T-helper 1 cell treated with Interleukin-12 subunit alpha and Interleukin-12 subunit beta and Interleukin-4 antibody, amounts not matched to agents 30 μg/mL and 1 μg/mL, for 36 hours (primary cell): ENCODE measurements around the gene SPOCK1.
"Not testable (repeated sequence)": the region's sequence is repeated elsewhere in the genome, so short reads cannot be mapped to it uniquely, and the experiment has no call there.

Source experiments
- H3K27ac Mint-ChIP-seq: one replicate; pipeline ENCODE4 v1.8.0; 2021; ENCODE audit warnings: mild to moderate bottlenecking, mixed read lengths
- H3K27me3 Mint-ChIP-seq: one replicate; pipeline ENCODE4 v1.8.0; 2021; ENCODE audit warnings: low read depth, mixed read lengths
- H3K36me3 Mint-ChIP-seq: one replicate; pipeline ENCODE4 v1.8.0; 2021; ENCODE audit warnings: low read depth, mixed read lengths
- H3K4me1 Mint-ChIP-seq: one replicate; pipeline ENCODE4 v1.8.0; 2021; ENCODE audit warnings: low read depth, mixed read lengths
- H3K4me3 Mint-ChIP-seq: one replicate; pipeline ENCODE4 v1.8.0; 2021; ENCODE audit warnings: mild to moderate bottlenecking, moderate library complexity, mixed read lengths
- H3K9me3 Mint-ChIP-seq: one replicate; pipeline ENCODE4 v1.8.0; 2021; ENCODE audit warnings: mixed read lengths

Gene SPOCK1

DNA sequence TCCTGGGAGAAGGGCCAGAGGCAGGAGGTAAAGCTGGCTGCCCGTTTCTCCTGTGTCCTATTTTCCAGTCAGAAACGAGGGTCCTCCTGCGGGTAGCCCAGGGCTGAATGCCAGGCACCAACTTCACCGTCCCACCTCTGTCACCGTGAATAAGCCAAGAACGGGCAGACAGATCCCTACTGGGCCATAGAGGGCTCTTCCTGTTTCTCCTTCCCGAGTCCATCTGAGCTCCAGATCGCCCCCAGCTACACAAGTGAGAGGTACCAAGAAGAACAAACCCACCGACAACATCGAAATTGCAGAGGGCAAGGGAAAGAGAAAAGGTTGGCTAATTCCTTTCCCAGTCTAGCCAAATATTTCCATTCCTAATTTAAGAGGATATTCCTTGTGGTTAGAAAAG is 93.7 kb downstream of the SPOCK1 start:
- no peak overlapping the region for H3K27ac Mint-ChIP-seq
- H3K27me3 Mint-ChIP-seq: no peaks in the 10 kb centered on the region
- H3K4me3 Mint-ChIP-seq: no peak overlapping the region
- H3K4me1 Mint-ChIP-seq: no peaks in the 10 kb centered on the region
- H3K9me3 Mint-ChIP-seq: no peaks in the 10 kb centered on the region
- H3K36me3 Mint-ChIP-seq: no peaks in the 10 kb centered on the region

DNA sequence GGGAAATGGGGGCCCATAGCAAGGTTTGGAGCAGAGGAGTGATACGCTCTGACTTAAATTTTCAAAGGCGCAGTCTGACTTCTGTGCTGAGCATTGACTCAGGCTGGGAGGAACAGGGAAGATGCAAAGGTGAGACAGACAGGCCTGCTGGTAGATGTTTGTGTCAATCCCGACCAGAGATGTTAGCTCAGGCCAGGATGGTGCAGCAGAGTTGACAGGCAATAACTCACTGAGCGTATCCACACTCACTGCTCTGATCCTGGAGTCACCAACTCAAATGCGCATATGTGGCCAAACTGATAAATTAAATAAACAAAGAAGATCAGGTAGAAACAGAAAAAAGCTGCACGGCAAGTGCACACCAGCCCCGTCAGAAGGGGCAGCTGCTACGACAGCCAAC is 95.3 kb downstream of the SPOCK1 start:
- no peak overlapping the region for H3K27ac Mint-ChIP-seq
- H3K9me3 Mint-ChIP-seq: no peaks in the 10 kb centered on the region
- no peak overlapping the region for H3K4me3 Mint-ChIP-seq
- no peaks in the 10 kb centered on the region for H3K27me3 Mint-ChIP-seq
- H3K36me3 Mint-ChIP-seq: no peaks in the 10 kb centered on the region
- no peaks in the 10 kb centered on the region for H3K4me1 Mint-ChIP-seq

DNA sequence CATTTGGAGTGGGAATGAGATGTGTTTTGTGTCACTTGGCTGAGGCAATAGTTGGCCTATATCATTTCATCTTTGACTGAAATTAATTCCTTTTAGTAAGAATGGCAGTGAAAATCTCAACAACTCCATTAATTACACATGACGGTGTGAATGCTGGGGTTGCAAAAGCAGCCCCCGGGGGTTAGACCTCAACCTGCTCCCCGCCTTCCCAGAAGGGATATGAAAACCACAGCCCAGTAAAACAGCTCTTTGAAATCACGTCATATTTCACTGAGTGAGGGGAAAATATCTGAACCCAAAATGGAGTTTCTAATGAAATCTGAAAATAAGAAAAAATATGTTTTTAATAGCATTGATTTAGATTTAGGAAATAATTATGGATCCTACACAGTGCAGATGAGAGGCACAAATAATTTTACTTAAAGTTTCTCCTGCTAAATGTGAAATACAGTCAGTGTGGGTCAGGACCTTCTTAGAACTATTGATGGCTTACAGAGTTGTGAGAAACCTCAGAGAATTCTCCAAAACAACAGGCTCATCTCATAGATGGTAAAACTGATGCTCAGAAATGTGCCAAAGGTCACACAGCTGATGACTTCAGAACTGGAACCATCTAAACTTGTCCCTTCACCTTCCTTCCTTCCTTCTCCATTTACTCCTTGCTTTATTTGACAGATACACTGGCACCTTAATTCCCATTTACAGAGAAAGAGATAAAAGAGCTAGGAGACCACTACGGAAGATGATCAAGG is 96.5 kb downstream of the SPOCK1 start:
- H3K4me1 Mint-ChIP-seq: no peaks in the 10 kb centered on the region
- no peak overlapping the region for H3K4me3 Mint-ChIP-seq
- H3K36me3 Mint-ChIP-seq: no peaks in the 10 kb centered on the region
- H3K27ac Mint-ChIP-seq: no peak overlapping the region
- H3K27me3 Mint-ChIP-seq: no peaks in the 10 kb centered on the region
- H3K9me3 Mint-ChIP-seq: no peaks in the 10 kb centered on the region

DNA sequence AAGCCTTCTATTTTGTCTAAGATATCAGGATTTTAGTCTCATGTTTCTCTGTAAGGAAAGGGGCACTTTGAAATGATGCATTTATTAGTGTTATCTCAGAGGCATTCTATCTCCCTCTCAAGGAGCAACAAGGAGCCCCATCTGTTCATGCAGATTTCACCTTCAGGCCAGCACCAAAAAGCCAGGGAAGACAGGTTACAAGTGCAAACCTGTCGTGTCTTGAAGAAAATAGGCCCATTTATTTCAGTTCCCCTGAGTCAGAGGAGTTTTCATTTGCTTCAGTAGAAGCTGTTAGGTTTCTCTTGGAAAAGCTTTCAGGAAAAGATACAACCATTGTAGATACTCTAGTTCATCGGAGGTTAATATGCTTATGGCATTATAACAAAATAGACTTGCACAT is 97.2 kb downstream of the SPOCK1 start:
- H3K36me3 Mint-ChIP-seq: no peaks in the 10 kb centered on the region
- H3K27me3 Mint-ChIP-seq: no peaks in the 10 kb centered on the region
- H3K4me1 Mint-ChIP-seq: no peaks in the 10 kb centered on the region
- no peaks in the 10 kb centered on the region for H3K9me3 Mint-ChIP-seq
- no peak overlapping the region for H3K4me3 Mint-ChIP-seq
- no peak overlapping the region for H3K27ac Mint-ChIP-seq

DNA sequence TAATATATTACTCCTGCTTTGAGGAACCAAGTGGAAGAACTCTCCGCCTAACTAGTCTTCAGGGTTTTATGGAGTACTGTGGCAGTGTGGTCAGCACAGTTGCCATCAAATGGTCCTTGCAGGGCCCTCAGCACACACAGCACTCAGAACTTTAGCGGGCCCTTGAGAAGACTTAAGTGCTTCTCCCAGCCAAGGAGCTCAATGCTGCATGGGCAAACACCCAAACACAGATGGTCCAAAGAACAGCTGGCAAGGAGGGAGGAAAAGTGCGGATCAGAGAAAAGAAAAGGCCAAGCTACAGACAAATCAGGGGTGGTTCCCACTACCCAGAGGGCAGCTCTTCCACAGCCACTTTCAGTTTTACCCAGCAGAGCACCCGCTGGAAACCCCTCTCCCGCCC is 98.6 kb downstream of the SPOCK1 start:
- H3K4me1 Mint-ChIP-seq: no peaks in the 10 kb centered on the region
- no peak overlapping the region for H3K27ac Mint-ChIP-seq
- H3K27me3 Mint-ChIP-seq: no peaks in the 10 kb centered on the region
- H3K36me3 Mint-ChIP-seq: no peaks in the 10 kb centered on the region
- no peak overlapping the region for H3K4me3 Mint-ChIP-seq
- no peaks in the 10 kb centered on the region for H3K9me3 Mint-ChIP-seq

GRCh38 chr5:137399911-137400310 is 99.2 kb downstream of the SPOCK1 start:
- Mint-ChIP-seq H3K9me3 (no peaks in the 10 kb centered on the region), H3K27ac (no peak overlapping the region), H3K27me3 (no peaks in the 10 kb centered on the region), H3K4me3 (no peak overlapping the region), H3K4me1 (no peaks in the 10 kb centered on the region), H3K36me3 (no peaks in the 10 kb centered on the region)

DNA sequence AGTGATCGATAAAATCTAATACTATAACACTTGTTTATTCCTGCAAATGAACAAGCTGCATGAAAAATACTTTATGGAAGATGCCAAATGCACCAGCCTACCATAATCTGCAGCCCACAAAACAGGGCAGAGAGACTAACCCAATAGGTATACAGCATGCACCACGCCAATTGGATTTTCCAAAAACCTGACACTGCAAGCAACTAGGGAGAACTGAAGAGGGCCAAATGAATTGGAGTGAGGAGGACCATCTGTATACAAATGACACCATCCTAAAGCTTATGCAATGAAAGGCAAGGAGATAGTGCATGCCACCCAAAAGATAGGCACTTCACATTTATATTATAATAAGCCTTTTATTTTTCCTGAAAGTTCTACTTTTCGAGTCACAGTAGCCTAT is 100.4 kb downstream of the SPOCK1 start:
- no peaks in the 10 kb centered on the region for H3K27me3 Mint-ChIP-seq
- no peak overlapping the region for H3K4me3 Mint-ChIP-seq
- H3K9me3 Mint-ChIP-seq: no peaks in the 10 kb centered on the region
- H3K4me1 Mint-ChIP-seq: no peaks in the 10 kb centered on the region
- H3K36me3 Mint-ChIP-seq: no peaks in the 10 kb centered on the region
- no peak overlapping the region for H3K27ac Mint-ChIP-seq

GRCh38 chr5:137398154-137398553 is 101.0 kb downstream of the SPOCK1 start:
- Mint-ChIP-seq H3K36me3 (no peaks in the 10 kb centered on the region), H3K27me3 (no peaks in the 10 kb centered on the region), H3K4me1 (no peaks in the 10 kb centered on the region), H3K4me3 (no peak overlapping the region), H3K27ac (no peak overlapping the region), H3K9me3 (no peaks in the 10 kb centered on the region)

GRCh38 chr5:137395011-137395755 is 103.9 kb downstream of the SPOCK1 start:
- Mint-ChIP-seq H3K4me1 (no peaks in the 10 kb centered on the region), H3K9me3 (no peaks in the 10 kb centered on the region), H3K27ac (no peak overlapping the region), H3K4me3 (no peak overlapping the region), H3K36me3 (no peaks in the 10 kb centered on the region), H3K27me3 (no peaks in the 10 kb centered on the region)

GRCh38 chr5:137394380-137394779 is 104.7 kb downstream of the SPOCK1 start:
- H3K4me1 Mint-ChIP-seq: no peaks in the 10 kb centered on the region
- H3K9me3 Mint-ChIP-seq: no peaks in the 10 kb centered on the region
- H3K27me3 Mint-ChIP-seq: no peaks in the 10 kb centered on the region
- H3K4me3 Mint-ChIP-seq: no peak overlapping the region
- H3K27ac Mint-ChIP-seq: no peak overlapping the region
- H3K36me3 Mint-ChIP-seq: no peaks in the 10 kb centered on the region

GRCh38 chr5:137393196-137393993 is 105.7 kb downstream of the SPOCK1 start:
- no peak overlapping the region for H3K27ac Mint-ChIP-seq
- no peaks in the 10 kb centered on the region for H3K36me3 Mint-ChIP-seq
- H3K9me3 Mint-ChIP-seq: no peaks in the 10 kb centered on the region
- H3K4me3 Mint-ChIP-seq: no peak overlapping the region
- H3K4me1 Mint-ChIP-seq: no peaks in the 10 kb centered on the region
- no peaks in the 10 kb centered on the region for H3K27me3 Mint-ChIP-seq

DNA sequence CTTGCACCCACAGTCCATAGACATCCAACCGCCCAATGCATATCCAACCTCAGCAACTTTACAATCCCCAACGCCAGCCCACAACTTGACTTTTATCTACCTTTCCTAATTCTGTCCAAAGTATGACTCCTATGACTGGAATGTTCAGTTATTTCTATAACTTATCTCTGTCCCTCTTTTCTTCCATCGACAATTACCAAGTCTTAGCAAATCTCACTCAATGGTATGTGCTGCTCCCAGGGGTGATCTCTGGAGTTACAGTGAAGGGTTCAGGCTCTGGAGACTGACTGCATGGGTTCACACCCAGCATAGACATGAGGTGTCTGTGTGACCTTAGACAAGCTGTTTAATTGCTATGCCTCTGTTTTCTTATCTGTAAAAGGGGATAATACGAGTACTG is 106.9 kb downstream of the SPOCK1 start:
- Mint-ChIP-seq H3K27me3 (no peaks in the 10 kb centered on the region), H3K36me3 (no peaks in the 10 kb centered on the region), H3K27ac (no peak overlapping the region), H3K4me3 (no peak overlapping the region), H3K9me3 (no peaks in the 10 kb centered on the region), H3K4me1 (no peaks in the 10 kb centered on the region)

DNA sequence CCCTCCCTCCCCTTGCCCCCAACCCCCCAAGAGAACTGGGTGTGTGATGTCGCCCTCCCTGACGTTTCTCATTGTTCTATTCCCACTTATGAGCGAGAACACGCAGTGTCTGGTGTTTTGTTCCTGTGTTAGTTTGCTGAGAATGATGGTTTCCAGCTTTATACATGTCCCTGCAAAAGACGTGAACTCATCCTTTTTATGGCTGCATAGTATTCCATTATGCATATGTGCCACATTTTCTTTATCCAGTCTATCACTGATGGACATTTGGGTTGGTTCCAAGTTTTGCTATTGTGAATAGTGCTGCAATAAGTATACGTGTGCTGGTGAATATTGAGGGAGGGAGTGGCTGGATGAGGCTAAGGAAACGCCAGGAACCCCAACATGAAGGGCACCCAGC is 108.1 kb downstream of the SPOCK1 start:
- not testable (repeated sequence) for H3K36me3 Mint-ChIP-seq, H3K9me3 Mint-ChIP-seq, H3K27ac Mint-ChIP-seq, H3K4me3 Mint-ChIP-seq, H3K4me1 Mint-ChIP-seq, H3K27me3 Mint-ChIP-seq

DNA sequence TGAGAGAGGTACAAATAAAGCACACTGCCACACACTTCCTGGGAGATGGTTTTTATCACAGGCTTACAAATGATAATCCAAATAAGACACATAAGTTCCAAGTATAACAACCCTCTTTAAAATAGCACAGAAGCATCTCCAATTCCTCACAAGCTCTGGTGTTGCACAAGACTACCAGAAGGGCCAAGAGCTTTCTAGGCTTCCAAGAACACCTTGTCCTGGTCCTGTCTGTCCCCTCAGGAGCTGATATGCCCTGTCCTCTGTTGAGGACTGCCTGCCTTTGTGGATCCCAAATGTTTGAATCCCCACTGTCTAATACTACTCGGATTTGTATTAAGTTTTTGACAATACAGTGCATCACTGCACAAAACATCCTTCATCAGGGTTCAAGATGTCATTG is 110.1 kb downstream of the SPOCK1 start:
- H3K27ac Mint-ChIP-seq: no peak overlapping the region
- no peaks in the 10 kb centered on the region for H3K27me3 Mint-ChIP-seq
- no peaks in the 10 kb centered on the region for H3K9me3 Mint-ChIP-seq
- no peaks in the 10 kb centered on the region for H3K4me1 Mint-ChIP-seq
- no peaks in the 10 kb centered on the region for H3K36me3 Mint-ChIP-seq
- no peak overlapping the region for H3K4me3 Mint-ChIP-seq

GRCh38 chr5:137385064-137385463 is 114.1 kb downstream of the SPOCK1 start:
- peaks cover 18% of the 10 kb centered on the region for H3K9me3 Mint-ChIP-seq
- H3K36me3 Mint-ChIP-seq: no peaks in the 10 kb centered on the region
- H3K4me3 Mint-ChIP-seq: no peak overlapping the region
- no peak overlapping the region for H3K27ac Mint-ChIP-seq
- no peaks in the 10 kb centered on the region for H3K4me1 Mint-ChIP-seq
- H3K27me3 Mint-ChIP-seq: no peaks in the 10 kb centered on the region
